Ishikawa (cell line): Measurements from ENCODE around the gene SAXO2.

ENCODE experiments used
- EP300 ChIP-seq: IDR thresholded peaks from 2 replicates; pipeline ENCODE4 v1.6.1; 2012; ENCODE audit warnings: borderline replicate concordance
- RAD21 ChIP-seq: IDR thresholded peaks from 2 replicates; pipeline ENCODE4 v1.6.1; 2012; ENCODE audit warnings: low read depth

- no peak for TF ChIP-seq RAD21
- no peak for TF ChIP-seq EP300
These were observed 29.7 kb downstream of the SAXO2 start for GRCh38 chr15:82292271-82292670.
